NK-92 (cell line): ENCODE results near the gene CIT.

Source experiments
- DNase-seq: peaks from one replicate; lab custom pipeline; 2025; ENCODE audit not compliant: unreplicated experiment; lab: John Stamatoyannopoulos, UW

CIT gene

DNA sequence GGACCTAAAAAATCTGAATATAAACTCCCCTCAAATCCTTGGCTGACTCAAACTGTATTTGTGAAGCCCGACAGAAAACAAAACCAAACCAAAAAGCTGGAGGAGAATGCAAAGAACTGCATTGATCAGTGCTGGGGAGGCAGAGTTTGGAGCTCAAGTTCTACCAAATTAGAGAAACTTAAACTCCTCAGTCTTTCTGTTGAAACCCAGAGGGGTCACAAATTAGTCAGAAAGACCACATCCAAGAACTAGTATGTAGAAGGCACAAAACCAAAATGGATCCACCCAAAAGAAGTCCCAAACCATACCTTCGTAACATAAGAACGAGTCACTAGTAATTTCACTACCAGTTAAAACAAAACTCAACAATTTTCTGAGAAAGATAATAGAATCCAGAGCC is 224.5 kb downstream of the CIT start:
- DNase-seq, result no peak

DNA sequence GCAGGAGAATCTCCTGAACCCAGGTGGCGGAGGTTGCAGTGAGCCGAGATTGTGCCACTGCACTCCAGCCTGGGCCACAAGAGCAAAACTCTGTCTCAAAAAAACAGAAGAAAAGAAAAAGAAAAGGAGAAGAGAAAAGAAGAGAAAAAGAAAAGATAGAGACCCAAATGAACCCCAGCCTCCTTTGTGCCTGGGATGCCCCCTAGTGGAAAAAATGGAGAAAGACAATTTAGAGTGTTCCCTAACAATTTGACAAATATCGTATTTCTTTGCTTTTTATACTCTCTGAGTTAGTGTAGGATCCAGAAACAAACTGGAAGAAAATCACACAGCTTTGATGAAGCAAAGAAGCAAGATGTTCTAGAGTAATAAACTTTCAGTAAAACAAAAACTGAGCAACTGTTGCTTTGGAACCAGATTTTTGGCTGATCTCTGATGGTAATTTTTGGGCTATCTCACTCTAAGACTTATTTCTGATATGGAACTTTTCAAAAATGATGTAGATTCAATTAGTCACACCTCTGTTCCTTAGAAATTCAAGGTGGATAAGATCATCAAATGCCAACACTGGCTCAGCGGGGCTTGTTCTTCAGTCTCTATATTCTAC is 227.8 kb downstream of the CIT start:
- no peak for DNase-seq

DNA sequence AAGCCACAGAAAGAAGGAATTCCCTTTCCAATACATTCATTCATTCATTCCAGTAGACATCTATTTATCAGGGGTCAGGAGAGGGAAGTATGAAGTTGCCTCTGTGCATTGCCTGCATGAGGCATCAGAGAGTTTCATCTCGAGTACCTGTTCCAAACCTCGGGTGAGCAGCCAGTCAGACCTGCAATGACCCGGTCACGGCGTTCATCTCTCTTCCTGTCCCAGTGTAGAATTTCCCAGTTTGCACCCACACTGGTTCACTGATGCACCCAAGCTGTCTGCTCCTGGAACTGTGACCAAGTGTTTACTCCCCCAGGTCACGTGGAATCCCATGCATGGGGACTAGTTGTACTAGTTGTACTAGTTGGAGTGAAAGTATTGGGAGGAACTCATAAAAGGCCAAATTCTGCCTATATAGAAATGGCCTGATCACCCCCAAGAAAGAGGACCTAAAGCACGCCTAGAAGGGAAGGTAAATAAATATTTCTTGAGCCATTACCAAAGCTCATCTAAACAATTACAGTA is 231.5 kb downstream of the CIT start:
- no peak for DNase-seq

DNA sequence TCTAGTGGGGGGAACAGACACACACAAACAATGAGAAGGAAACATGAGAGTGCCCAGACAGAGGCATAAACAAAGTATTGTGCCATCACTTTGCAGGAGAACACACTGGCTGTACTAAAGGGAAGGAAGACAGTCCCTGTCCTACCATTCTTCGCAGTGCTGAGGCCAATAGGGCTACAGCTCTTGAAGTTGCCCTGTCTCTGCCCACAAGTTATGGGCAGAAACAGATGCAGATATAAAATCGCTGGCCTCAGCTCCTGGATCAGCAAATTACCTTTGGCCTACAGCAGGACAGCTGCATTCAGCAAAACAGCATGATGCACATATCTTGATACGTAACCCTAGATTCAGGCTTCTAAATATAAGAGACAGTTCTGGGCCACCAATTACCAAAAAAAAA is 232.2 kb downstream of the CIT start:
- DNase-seq, result no peak

DNA sequence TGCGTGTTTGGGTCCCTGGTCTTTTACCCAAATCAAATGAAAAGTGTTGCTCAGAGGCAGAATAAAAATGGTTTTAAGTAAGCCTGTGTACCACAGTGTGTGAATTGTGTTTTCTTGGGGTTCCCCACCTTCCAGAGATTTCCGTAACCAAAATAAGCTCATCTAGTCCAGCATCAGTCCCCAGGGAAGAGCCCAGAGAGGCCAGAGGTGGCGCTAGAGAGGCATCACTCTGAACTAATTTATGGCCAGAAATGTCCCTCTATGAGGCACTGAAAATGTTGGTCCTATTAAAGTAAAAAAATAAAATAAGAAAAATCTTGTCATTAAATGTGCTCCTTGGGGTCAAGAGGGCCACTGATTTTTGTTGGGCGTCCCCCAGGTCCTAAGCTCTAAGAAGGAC is 234.1 kb downstream of the CIT start:
- DNase-seq, result no peak
